SW480 (cell line): ENCODE measurements around the gene AS3MT.
"Not testable (repeated sequence)": the region's sequence is repeated elsewhere in the genome, so short reads cannot be mapped to it uniquely, and the experiment has no call there.

ENCODE experiments used
- DNase-seq: peaks from one replicate; pipeline ENCODE4 v3.0.0-alpha.2; 2016; ENCODE audit warnings: low spot score

The AS3MT gene, protein sequence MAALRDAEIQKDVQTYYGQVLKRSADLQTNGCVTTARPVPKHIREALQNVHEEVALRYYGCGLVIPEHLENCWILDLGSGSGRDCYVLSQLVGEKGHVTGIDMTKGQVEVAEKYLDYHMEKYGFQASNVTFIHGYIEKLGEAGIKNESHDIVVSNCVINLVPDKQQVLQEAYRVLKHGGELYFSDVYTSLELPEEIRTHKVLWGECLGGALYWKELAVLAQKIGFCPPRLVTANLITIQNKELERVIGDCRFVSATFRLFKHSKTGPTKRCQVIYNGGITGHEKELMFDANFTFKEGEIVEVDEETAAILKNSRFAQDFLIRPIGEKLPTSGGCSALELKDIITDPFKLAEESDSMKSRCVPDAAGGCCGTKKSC

DNA sequence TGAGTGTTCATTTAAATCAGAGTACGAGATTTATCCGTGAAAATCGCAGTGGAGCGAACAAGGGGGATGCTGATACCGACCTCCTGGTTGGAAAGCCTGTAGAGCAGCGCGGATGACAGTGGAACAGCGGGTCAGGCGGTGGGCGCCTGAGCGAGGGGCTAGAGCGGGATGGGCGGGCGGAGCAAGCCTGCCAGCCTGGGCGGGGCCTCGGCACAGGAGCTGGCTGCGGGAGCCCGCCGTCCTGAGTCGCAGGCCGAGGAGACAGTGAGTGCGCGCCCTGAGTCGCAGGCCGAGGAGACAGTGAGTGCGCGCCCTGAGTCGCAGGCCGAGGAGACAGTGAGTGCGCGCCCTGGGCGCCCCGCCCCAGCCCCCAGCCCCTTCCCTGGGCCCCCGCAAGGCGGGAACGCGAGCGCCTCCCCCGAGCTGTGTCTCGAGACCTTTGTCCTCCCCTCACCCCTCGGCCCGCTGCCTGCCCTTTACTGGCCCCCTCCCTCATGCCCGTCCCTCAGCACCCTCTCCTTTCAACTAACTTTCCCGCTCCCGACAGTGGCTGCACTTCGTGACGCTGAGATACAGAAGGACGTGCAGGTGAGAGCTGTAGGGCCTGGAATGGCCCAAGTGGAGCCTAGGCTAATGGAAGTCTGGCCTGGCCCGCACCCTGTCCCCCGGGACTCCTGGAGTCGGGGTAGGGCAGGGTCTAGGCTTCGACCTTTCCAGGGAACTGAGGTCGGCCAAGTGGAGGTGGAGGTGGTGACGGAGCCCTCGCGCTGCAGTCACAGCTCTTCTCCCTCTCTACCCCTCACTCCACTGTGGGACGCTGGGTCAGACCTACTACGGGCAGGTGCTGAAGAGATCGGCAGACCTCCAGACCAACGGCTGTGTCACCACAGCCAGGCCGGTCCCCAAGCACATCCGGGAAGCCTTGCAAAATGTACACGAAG is at the start of gene AS3MT:
Gene AS3MT (plus strand): TSS at position 213 of the 941 bp plus-strand sequence. CDS start 123 bp downstream, at position 336.
- DNase-seq = no peak

DNA sequence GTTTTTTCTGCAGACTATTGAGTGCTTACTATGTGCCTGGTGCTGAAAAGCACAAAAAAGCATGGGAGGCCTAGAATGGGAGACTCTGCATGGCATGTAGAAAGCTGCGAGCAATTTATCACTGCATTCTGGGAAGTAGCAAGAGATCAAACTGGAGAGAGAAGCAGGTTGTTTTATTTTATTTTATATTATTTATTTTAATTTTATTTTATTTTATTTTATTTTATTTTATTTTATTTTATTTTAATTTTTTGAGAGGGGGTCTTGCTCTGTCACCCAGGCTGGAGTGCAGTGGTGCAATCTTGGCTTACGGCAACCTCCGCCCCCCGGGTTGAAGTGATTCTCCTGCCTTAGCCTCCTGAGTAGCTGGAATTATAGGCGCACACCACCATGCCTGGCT is 49.3 kb upstream of the AS3MT start:
- DNase-seq = not testable (repeated sequence)

DNA sequence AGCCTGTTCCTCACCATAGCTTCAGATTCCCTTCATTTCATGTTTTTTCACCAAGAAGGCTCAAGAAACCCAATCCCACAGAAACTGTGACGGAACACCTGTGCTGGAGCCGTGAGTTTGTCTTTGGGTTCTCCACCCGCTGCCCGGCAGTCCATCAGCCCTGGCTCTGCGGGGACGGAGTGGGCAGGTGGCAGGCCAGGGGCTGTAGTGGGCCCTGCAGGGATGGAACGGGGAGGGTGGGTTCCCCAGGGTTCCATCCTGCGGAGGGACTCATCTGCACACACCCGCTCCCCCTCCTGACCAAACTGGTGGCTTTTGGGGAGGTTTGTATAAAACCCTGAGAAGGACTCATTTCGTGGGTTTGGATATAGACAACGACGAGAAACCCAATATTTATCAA is 47.0 kb upstream of the AS3MT start:
- DNase-seq = no peak

DNA sequence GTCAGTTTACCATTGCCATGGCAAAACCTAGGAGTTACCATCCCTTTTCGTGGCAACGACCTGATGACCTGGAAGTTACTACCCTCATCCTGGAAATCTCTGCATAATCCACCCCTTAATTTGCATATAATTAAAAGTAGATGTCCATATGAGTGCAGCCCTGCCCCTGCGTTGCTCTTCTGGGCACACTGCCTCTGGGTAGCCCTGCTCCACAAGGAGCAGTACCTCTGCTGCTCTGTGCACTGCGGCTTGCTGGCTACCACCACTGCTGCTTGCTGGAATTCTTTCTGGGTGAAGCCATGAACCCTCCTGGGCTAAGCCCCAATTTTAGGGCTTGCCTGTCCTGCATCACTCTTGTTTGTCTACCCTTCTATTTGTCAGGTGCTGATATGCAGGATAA is 44.6 kb upstream of the AS3MT start:
- DNase-seq = no peak

DNA sequence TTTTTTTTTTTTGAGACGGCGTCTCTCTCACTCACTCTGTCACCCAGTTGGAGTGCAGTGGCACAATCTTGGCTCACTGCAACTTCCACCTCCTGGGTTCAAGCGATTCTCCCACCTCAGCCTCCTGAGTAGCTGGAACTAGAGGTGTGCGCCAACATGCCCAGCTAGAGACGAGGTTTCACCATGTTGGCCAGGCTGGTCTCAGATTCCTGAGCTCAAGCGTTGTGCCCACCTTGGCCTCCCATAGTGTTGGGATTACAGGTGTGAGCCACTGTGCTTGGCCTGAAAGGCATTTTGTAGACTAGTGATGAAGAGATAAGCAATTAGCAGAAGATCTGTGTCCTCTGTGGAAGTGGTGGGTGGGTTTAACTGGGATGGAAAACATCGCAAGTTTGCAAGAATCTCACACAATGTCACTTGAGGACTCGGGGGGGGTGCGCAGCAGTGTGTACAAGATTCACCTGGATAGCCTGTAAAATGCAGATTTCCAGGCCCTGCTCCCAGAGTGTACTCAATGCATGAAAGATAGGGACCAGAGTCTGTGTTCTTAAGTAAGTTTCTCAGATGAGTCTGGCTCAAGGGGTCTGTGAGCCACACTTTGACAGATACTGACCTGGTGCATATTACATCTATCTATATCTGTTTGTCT is 43.0 kb upstream of the AS3MT start:
- no peak for DNase-seq

DNA sequence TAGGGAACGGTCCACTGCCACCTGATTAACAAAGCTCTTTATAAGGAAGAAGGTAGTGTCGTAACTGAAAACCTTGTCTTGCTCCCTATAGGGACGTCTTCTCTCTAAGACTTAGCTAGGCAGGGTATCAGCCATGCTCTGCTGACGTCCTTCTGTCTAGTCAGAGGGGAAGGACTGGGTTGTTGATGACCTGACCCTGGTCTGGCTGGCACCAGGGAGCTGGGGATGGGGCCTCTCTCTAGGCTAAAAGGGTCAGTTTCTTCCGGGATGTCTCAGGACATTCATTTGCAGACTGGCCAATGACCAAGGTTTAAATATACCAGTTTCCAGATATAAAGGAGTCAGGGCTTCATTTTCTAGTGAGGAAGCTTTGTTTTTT is 41.7 kb upstream of the AS3MT start:
- DNase-seq = no peak

DNA sequence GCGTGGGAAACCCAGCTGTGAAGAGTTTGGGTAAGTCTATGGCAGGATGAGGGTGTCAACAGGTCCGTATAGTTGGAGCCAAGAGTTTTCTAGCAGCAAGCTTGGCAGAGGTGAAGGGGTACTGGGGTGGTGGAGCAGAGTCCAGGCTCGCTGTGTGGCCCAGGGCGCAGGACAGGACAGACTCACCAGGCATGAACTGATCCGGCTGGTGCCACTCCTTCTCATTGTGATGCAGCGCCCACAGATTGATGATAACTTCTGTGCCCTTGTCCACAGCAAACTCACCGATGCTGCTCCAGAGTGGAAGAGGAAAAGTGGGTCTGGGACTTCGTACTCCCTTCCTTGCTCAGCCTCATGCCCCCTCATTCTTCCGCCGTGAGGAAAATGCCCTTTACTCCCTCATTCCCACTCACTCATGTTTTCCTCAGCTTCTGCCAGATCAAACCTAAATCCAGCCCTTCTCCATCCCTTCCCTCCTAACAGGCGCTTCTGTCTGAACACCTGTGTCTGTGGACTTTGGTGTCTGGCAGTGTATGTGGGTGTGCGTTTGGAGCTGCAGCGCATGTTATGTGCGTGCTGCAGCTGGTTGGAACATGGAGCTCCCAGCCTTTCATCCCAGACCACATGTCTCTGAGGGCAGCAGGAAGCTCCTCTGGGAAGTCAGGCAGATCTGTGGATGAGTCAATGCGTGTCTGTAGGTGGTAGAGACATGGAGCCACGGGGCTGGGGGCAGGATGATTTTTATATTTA is 37.8 kb upstream of the AS3MT start:
- peak; percentile 72 for DNase-seq

DNA sequence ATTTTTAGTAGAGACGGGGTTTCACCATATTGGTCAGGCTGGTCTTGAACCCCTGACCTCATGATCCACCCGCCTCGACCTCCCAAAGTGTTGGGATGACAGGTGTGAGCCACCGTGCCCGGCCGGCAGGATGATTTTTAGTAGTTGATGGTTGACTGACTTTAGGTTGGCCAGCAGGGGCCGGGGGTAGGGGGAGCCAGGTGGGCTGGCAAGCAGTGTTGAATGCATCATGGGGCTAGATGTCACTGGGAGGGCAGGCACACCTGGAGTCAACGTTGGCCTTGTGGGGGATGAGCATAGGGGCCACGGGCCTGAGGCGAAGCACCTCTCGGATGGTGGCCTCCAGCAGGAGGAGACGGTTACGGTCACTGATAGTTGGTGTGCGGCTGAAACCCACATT is 37.0 kb upstream of the AS3MT start:
- no peak for DNase-seq

DNA sequence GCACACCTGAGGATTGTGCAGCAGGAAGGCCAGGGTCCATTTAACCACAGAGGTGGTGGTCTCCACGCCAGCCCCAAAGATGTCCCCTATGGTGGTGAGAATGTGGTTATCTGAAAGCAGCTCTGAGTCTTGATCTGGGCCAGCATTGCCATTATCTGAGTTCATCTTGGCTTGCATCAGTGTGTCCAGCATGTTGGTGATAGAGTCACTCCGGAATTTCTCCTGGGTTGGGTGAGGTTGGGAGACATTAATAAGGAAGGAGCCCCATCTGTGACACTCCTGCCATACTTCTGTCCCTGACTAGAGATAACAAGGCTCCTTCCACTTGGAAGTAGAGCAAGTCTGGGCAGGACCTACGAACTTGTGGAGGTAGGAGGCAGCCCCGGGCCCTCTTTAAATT is 36.3 kb upstream of the AS3MT start:
- no peak for DNase-seq

DNA sequence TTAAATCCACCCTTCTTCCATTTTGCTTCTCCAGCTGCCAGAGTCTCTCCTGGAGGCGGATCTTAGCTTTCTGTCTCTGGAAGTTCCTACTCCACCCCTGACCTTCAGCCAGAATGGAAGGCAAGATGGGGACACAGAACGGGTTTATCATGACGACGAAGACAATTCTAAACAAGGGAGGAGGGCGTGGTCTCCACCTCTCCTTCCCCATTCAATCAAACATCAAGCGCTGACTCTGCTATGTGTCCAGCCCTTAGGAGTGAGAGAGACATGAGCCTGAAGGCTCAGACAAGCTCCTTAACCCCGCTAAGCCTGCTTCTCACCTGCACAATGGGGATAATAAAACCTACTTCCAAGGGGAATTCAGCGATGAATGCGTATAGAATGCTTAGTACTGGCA is 35.1 kb upstream of the AS3MT start:
- no peak for DNase-seq

DNA sequence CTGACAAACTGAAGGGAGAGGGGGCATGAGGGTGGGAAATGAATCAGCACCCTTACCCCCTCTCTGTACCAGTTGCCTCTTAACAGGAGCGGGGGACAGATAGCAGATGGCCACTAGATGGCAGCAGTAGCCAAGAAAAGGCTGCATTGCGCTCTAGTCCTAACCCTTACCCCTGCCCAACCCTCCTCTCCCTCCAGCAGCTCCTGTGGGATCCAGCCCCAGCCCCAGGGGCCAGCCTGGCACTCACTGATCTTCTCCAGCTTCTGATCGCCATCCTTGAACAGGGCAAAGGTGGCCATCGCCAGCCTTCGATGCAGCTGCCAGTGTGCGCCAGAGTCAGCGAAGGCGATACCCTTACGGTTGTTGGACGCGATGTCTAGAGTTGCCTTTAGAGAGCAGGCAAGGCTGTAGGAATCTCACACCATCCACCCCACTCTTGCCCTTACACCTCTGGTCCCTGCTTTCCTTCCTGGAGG is 34.2 kb upstream of the AS3MT start:
- DNase-seq = peak; percentile 60

DNA sequence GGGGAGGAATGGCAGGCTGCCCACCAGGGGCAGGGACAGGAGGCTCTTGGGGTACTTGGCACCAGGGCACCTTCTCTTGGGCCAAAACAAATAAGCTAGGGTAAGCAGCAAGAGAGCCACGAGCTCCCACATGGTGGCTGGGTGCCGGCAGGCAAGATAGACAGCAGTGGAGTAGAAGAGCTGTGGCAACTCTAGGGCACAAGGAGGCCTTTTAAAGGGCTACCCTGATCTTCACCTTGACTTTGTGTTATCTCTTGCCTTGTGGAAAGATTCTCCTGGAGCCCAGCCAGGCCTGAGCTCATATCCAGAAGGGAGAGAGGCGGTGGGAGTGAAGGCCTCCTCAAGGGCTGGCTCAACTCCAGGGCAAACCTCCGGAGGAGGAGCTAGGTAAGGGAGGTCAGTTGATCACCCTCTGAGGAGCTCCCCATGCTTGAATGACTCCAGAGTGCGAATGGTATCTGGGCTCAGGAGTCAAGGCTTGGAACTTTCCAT is 32.0 kb upstream of the AS3MT start, which contains the start of gene CYP17A1:
Gene CYP17A1 (minus strand): TSS at position 184 of the 492 bp plus-strand sequence. CDS start 52 bp downstream, at position 132.
- DNase-seq = no peak

DNA sequence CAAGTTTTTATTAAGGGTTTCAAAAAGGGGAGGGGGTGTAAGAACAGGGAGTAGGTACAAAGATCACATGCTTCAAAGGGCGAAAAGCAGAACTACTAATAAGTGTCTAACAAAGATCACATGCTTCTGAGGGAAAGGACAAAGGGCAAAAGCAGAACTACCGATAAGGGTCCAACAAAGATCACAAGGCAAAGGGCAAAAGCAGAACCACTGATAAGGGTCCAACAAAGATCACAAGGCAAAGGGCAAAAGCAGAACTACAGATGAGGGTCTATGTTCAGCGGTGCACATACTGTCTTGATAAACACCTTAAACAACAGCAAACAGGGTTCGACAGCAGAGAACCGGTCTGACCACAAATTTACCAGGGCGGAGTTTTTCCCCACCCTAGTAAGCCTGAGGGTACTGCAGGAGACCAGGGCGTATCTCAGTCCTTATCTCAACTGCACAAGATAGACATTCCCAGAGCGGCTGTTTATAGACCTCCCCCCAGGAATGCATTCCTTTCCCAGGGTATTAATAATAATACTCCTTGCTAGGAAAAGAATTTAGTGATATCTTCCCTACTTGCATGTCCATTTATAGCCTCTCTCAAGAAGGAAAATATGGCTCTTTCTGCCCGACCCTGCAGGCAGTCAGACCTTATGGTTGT is 30.9 kb upstream of the AS3MT start:
- not testable (repeated sequence) for DNase-seq

DNA sequence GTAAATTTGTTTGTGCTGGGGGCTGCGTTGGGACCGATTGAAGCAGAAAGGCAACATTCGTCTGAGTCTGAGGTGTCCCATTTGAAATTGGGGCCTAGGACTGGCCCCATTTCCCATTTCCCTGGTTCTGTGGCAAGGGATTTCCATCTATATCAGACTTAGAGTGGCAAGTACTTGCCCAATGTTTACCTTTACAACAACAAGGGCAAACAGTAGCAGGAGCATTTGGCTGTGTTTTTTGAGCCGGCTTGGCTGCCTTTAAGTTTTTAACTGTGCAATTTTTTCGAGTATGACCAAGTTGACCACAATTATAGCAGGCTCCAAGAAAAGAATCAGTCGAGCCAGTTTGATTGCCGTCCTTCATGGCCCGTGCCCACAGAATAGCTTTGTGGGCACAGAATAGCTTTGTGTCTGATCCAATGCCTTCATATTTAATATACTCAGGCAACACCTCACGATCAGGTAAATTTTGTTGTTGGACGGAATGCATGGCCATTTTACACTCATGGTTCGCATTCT is 27.4 kb upstream of the AS3MT start:
- DNase-seq = no peak

DNA sequence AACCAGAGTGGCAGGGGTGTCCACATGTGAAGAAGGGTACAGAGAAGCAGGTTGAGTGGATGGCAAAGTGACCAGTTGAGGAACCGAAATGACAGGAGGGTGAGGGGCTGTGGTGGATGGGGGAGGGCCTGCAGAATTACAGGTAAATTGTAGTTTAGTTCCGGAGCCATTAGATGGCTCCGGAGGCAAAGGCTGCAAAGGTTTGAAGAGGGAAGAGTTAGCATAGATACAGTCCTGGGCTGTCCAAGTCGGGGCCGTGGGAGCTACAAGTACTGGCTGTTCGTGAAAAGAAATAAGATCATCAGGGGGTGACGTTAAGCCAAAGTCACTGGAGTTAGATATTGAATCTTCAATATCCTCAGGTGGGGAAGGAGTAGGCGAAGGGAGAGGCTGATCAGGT is 26.1 kb upstream of the AS3MT start:
- DNase-seq = not testable (repeated sequence)

DNA sequence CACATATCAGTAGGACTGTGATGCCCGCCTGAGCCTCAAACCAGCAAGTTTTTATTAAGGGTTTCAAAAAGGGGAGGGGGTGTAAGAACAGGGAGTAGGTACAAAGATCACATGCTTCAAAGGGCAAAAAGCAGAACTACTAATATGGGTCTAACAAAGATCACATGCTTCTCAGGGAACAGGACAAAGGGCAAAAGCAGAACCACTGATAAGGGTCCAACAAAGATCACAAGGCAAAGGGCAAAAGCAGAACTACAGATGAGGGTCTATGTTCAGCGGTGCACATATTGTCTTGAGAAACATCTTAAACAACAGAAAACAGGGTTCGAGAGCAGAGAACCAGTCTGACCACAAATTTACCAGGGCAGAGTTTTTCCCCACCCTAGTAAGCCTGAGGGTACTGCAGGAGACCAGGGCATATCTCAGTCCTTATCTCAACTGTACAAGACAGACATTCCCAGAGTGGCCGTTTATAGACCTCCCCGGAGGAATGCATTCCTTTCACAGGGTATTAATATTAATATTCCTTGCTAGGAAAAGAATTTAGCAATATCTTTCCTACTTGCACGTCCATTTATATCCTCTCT is 25.0 kb upstream of the AS3MT start:
- not testable (repeated sequence) for DNase-seq

DNA sequence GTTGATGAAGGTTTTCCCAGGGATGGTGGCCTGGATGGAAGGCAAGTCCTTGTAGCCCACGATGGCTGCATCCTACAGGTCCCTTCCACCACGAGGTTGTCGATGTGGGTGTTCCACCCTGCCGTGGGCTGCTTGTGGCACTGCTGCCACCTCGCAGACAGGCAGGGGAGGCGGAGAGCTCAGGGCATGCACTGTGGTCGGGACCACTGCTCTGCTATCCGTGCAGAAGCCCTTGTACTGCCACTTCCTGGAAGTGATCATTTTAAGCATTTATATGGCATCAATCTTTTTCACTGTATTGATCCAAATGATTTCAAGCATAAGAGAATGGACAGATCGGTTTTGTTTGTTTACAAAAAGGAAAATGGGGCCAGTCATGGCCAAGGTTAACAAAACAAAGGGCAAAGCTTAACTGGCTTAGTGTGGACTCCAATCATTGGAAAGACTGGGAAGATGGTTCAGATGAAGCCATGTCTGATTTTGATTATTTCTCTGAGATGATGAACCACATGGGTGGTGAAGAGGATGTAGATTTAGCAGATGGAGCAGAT is 23.8 kb upstream of the AS3MT start:
- no peak for DNase-seq

DNA sequence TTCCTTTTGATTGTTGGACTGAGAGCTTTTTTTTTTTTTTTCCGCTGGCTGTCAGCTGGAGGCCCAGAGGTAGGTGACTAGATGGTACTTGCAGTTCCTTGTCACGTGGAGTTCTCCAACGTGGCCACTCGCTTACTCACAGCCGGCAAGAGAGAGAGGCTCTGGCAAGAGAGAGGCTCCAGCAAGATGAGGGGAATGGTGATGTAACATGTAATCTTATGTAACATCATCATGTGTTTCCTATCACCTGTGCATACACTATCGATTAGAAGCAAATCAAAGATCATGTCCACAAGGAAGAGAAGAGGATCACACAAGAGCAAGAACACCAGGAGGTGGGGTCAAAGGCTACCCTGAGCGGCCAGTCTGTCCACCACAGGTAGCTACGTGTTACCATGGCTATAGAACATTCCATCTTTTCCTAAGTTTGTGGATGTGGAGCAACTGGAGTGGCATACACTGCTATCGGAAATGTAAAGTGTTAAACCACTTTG is 19.2 kb upstream of the AS3MT start:
- DNase-seq = no peak

DNA sequence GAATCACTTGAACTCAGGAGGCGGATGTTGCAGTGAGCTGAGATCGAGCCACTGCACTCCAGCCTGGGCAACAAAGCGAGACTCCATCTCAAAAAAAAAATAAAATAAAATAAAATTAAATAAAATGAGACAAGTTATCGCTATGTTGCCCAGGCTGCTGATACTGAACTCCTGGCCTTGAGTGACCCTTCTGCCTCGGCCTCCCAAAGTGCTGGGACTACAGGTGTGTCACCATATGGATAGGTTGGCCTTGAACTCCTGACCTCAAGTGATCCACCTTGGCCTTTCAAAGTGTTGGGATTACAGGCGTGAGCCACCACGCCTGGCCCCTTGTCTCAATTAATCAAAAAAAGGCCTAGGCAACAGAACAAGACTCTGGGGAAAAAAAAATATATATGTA is 16.0 kb upstream of the AS3MT start:
- not testable (repeated sequence) for DNase-seq
